H9 (cell line): ENCODE data around the gene SMIM13. TPM values are rescaled to one million over a fixed set of nuclear protein-coding genes. Genes with fewer than 3 reads are reported as not detected.

ENCODE experiments used
- DNase-seq: peaks from one replicate; pipeline ENCODE4 v3.0.0-alpha.2; 2017
- H2AFZ ChIP-seq: one replicate; pipeline ENCODE4 v1.6.1; 2013; ENCODE audit warnings: mild to moderate bottlenecking, low read length, control low read depth, moderate library complexity
- H2AK5ac ChIP-seq: 2 replicates; pipeline ENCODE4 v1.6.1; 2013; ENCODE audit warnings: low read length, control low read depth, mixed read lengths; ENCODE audit not compliant: insufficient read length
- H2BK120ac ChIP-seq: one replicate; pipeline ENCODE4 v1.6.1; 2013; ENCODE audit warnings: low read depth, mild to moderate bottlenecking, low read length, control low read depth, inconsistent platforms; ENCODE audit not compliant: poor library complexity, severe bottlenecking
- H2BK12ac ChIP-seq: 2 replicates; pipeline ENCODE4 v1.6.1; 2013; ENCODE audit warnings: low read length, control low read depth, mixed read lengths, low read depth; ENCODE audit not compliant: insufficient read length
- H2BK15ac ChIP-seq: 2 replicates; pipeline ENCODE4 v1.6.1; 2013; ENCODE audit warnings: low read depth, low read length, control low read depth
- H2BK20ac ChIP-seq: one replicate; pipeline ENCODE4 v1.6.1; 2013; ENCODE audit warnings: low read depth, mild to moderate bottlenecking, low read length, control low read depth, inconsistent platforms; ENCODE audit not compliant: poor library complexity, severe bottlenecking
- H2BK5ac ChIP-seq: 2 replicates; pipeline ENCODE4 v1.6.1; 2013; ENCODE audit warnings: low read length, control low read depth, mixed read lengths; ENCODE audit not compliant: insufficient read length
- H3K14ac ChIP-seq: 2 replicates; pipeline ENCODE4 v1.6.1; 2013; ENCODE audit warnings: low read length, control low read depth; ENCODE audit not compliant: insufficient read depth
- H3K18ac ChIP-seq: 2 replicates; pipeline ENCODE4 v1.6.1; 2013; ENCODE audit warnings: low read depth, mild to moderate bottlenecking, mixed read lengths, low read length, control low read depth; ENCODE audit not compliant: insufficient read length
- H3K23ac ChIP-seq: 2 replicates; pipeline ENCODE4 v1.6.1; 2013; ENCODE audit warnings: low read length, control low read depth, mixed read lengths, low read depth; ENCODE audit not compliant: insufficient read length
- H3K23me2 ChIP-seq: 2 replicates; pipeline ENCODE4 v1.6.1; 2013; ENCODE audit warnings: low read depth, mild to moderate bottlenecking, mixed read lengths, low read length, control low read depth; ENCODE audit not compliant: insufficient read length, poor library complexity, severe bottlenecking
- H3K27ac ChIP-seq: 2 replicates; pipeline ENCODE4 v1.5.1; 2013; ENCODE audit warnings: low read length, control low read depth, mixed read lengths, low read depth; ENCODE audit not compliant: insufficient read length
- H3K27me3 ChIP-seq: 2 replicates; pipeline ENCODE4 v1.6.1; 2013; ENCODE audit warnings: low read length, control low read depth, inconsistent platforms; ENCODE audit not compliant: insufficient read depth
- H3K4ac ChIP-seq: 2 replicates; pipeline ENCODE4 v1.6.1; 2013; ENCODE audit warnings: low read depth, mild to moderate bottlenecking, control low read depth, inconsistent platforms, low read length, moderate library complexity
- H3K4me1 ChIP-seq: 2 replicates; pipeline ENCODE4 v1.6.1; 2013; ENCODE audit warnings: low read length, control low read depth, inconsistent platforms; ENCODE audit not compliant: insufficient read depth
- H3K4me2 ChIP-seq: 2 replicates; pipeline ENCODE4 v1.6.1; 2013; ENCODE audit warnings: low read length, control low read depth, mixed read lengths; ENCODE audit not compliant: insufficient read length, insufficient read depth
- H3K56ac ChIP-seq: 2 replicates; pipeline ENCODE4 v1.6.1; 2013; ENCODE audit warnings: low read depth, mild to moderate bottlenecking, mixed read lengths, low read length, control low read depth; ENCODE audit not compliant: insufficient read length
- H3K79me1 ChIP-seq: 2 replicates; pipeline ENCODE4 v1.6.1; 2013; ENCODE audit warnings: low read depth, mild to moderate bottlenecking, moderate library complexity, low read length, control low read depth, inconsistent platforms; ENCODE audit not compliant: insufficient read depth, poor library complexity, severe bottlenecking
- H3K79me2 ChIP-seq: 2 replicates; pipeline ENCODE4 v1.6.1; 2013; ENCODE audit warnings: low read length, control low read depth, inconsistent platforms; ENCODE audit not compliant: insufficient read depth
- H3K9ac ChIP-seq: 2 replicates; pipeline ENCODE4 v1.6.1; 2013; ENCODE audit warnings: low read length, control low read depth, mixed read lengths; ENCODE audit not compliant: insufficient read length; ENCODE audit errors: extremely low read depth
- H3K9me3 ChIP-seq: one replicate; pipeline ENCODE4 v1.6.1; 2013; ENCODE audit warnings: low read depth, low read length, inconsistent platforms; ENCODE audit not compliant: control insufficient read depth
- H3T11ph ChIP-seq: one replicate; pipeline ENCODE4 v1.6.1; 2013; ENCODE audit warnings: mild to moderate bottlenecking, low read length, control low read depth, inconsistent platforms
- H4K20me1 ChIP-seq: one replicate; pipeline ENCODE4 v1.6.1; 2013; ENCODE audit not compliant: control insufficient read depth, insufficient read length, insufficient read depth
- H4K5ac ChIP-seq: 2 replicates; pipeline ENCODE4 v1.6.1; 2013; ENCODE audit warnings: low read depth, mild to moderate bottlenecking, mixed read lengths, low read length, control low read depth; ENCODE audit not compliant: insufficient read length
- H4K8ac ChIP-seq: replicated peaks from 2 replicates; pipeline ENCODE4 v1.6.1; 2013; ENCODE audit warnings: low read length, control low read depth, mixed read lengths, low read depth; ENCODE audit not compliant: insufficient read length
- H4K91ac ChIP-seq: 2 replicates; pipeline ENCODE4 v1.6.1; 2013; ENCODE audit warnings: low read depth, mild to moderate bottlenecking, moderate library complexity, mixed read lengths, low read length, control low read depth; ENCODE audit not compliant: insufficient read length
- H3K27ac Mint-ChIP-seq, 3 experiments: 2 replicates in 2 of 3; 3 replicates in 1 of 3; pipeline ENCODE4 v1.8.0; 2020 to 2021; ENCODE audit warnings: mixed read lengths in 3 of 3, mild to moderate bottlenecking in 1 of 3, moderate library complexity in 1 of 3
- H3K27me3 Mint-ChIP-seq: 2 replicates; pipeline ENCODE4 v1.8.0; 2021; ENCODE audit warnings: low read depth, mild to moderate bottlenecking, moderate library complexity, mixed read lengths
- H3K36me3 Mint-ChIP-seq, 3 experiments: 2 replicates in 2 of 3; 3 replicates in 1 of 3; pipeline ENCODE4 v1.8.0; 2020 to 2021; ENCODE audit warnings: low read depth in 3 of 3, mixed read lengths in 3 of 3; ENCODE audit not compliant: insufficient read depth in 1 of 3
- H3K4me1 Mint-ChIP-seq, 2 experiments: 2 replicates each; pipeline ENCODE4 v1.8.0; 2020; ENCODE audit warnings: mixed read lengths in 2 of 2
- H3K4me3 Mint-ChIP-seq, 2 experiments: 2 replicates in 1 of 2; 3 replicates in 1 of 2; pipeline ENCODE4 v1.8.0; 2020 to 2021; ENCODE audit warnings: mild to moderate bottlenecking in 2 of 2, mixed read lengths in 2 of 2, moderate library complexity in 1 of 2
- H3K9me3 Mint-ChIP-seq, 2 experiments: 2 replicates in 1 of 2; 3 replicates in 1 of 2; pipeline ENCODE4 v1.8.0; 2020; ENCODE audit warnings: mild to moderate bottlenecking in 2 of 2, mixed read lengths in 2 of 2, moderate library complexity in 1 of 2
- WGBS: extraction: QIAGEN DNeasy Blood & Tissue Kit; methylation state at CpG from one replicate; pipeline ENCODE4 v1.1.7; 2013; ENCODE audit warnings: missing lambda C conversion rate, low lambda C conversion rate, mixed read lengths; ENCODE audit not compliant: insufficient read length; ENCODE audit errors: extremely low coverage; 5-methylcytosine and 5-hydroxymethylcytosine counted together
- total RNA-seq: library from RNA; stranded (reverse); gene quantifications from 2 replicates; pipeline ENCODE4 v1.2.1, GENCODE V29; 2021
- TF ChIP-seq, protein P1 (sequence below): fragments of 200-600 bp; sonication (generic); conservative IDR thresholded peaks from 3 replicates; pipeline ENCODE4 v1.8.0; 2021; ENCODE audit warnings: antibody characterized with exemption, mild to moderate bottlenecking

SMIM13 gene
- total RNA-seq, 1 experiment from 2014 or later, result 10.6 TPM

DNA sequence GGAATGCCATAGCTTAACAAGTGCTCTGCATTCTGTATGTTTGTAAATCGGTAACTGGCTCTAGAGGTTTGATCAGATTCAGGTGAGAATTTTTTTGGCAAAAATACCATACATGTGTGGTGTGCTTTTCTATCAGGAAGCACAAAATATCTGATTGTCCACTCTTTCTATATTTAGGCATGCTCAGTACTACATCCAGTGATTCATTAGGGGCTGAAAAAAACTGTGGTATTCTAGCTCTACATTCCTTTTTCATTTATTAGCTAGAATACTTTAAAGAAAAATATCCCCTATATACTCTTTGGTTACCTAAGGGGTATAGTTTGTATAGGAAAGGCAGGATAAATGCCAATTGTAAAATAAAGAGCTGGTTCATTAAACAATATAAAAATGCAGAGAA, 38.9 kb upstream of the SMIM13 start:
- Histone ChIP-seq H3K56ac (no peak overlapping the region), H3T11ph (no peak overlapping the region), H2AK5ac (no peak overlapping the region), H2AFZ (no peak overlapping the region), H2BK15ac (no peak overlapping the region), H3K4me2 (no peak overlapping the region), H3K79me2 (no peaks in the 10 kb centered on the region), H3K9ac (no peak overlapping the region), H3K4me1 (no peaks in the 10 kb centered on the region), H4K5ac (no peak overlapping the region), H2BK5ac (no peak overlapping the region), H3K4ac (no peak overlapping the region), H4K91ac (no peak overlapping the region), H4K8ac (no peak overlapping the region), H3K23me2 (no peaks in the 10 kb centered on the region), H3K18ac (no peak overlapping the region), H3K27me3 (no peaks in the 10 kb centered on the region), H3K23ac (no peak overlapping the region), H3K14ac (no peak overlapping the region), H4K20me1 (no peaks in the 10 kb centered on the region), H2BK12ac (no peak overlapping the region), H3K9me3 (no peaks in the 10 kb centered on the region), H3K27ac (no peak overlapping the region), H2BK20ac (no peak overlapping the region), H2BK120ac (no peak overlapping the region), H3K79me1 (no peaks in the 10 kb centered on the region)
- no peaks in the 10 kb centered on the region; the same call in 1 of the 2 replicates for H3K27me3 Mint-ChIP-seq
- no peak for DNase-seq
- TF ChIP-seq, protein P1, sequence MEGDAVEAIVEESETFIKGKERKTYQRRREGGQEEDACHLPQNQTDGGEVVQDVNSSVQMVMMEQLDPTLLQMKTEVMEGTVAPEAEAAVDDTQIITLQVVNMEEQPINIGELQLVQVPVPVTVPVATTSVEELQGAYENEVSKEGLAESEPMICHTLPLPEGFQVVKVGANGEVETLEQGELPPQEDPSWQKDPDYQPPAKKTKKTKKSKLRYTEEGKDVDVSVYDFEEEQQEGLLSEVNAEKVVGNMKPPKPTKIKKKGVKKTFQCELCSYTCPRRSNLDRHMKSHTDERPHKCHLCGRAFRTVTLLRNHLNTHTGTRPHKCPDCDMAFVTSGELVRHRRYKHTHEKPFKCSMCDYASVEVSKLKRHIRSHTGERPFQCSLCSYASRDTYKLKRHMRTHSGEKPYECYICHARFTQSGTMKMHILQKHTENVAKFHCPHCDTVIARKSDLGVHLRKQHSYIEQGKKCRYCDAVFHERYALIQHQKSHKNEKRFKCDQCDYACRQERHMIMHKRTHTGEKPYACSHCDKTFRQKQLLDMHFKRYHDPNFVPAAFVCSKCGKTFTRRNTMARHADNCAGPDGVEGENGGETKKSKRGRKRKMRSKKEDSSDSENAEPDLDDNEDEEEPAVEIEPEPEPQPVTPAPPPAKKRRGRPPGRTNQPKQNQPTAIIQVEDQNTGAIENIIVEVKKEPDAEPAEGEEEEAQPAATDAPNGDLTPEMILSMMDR, result no peak
- no peaks in the 10 kb centered on the region for H3K9me3 Mint-ChIP-seq
- no peaks in the 10 kb centered on the region for H3K4me1 Mint-ChIP-seq
- H3K36me3 Mint-ChIP-seq, result no peaks in the 10 kb centered on the region
- no CpG with 5 or more reads among the region's 1 CpG for WGBS
- no peak overlapping the region for H3K4me3 Mint-ChIP-seq
- no peak overlapping the region for H3K27ac Mint-ChIP-seq
